Hepatocyte (in vitro differentiated cells): ENCODE data around the gene RSPH1.

Experiments used
- CTCF ChIP-seq: fragments of 200-600 bp; sonication (generic); IDR thresholded peaks from 2 replicates; pipeline ENCODE4 v1.5.1; 2016; ENCODE audit warnings: antibody characterized with exemption, mild to moderate bottlenecking; ENCODE audit not compliant: poor library complexity
- EZH2 ChIP-seq: fragments of 200-600 bp; sonication (generic); IDR thresholded peaks from 2 replicates; pipeline ENCODE4 v1.6.1; 2016; ENCODE audit warnings: antibody characterized with exemption, mild to moderate bottlenecking, borderline replicate concordance
- EZH2phosphoT487 ChIP-seq: fragments of 200-600 bp; sonication (generic); IDR thresholded peaks from one replicate; pipeline ENCODE4 v1.6.1; 2018; ENCODE audit warnings: antibody characterized with exemption, mild to moderate bottlenecking, low read depth, moderate library complexity; ENCODE audit not compliant: unreplicated experiment, severe bottlenecking

- TF ChIP-seq CTCF, result no peak
- TF ChIP-seq EZH2, result no peak
- no peak for TF ChIP-seq EZH2phosphoT487
These were observed 35.4 kb downstream of the RSPH1 start for GRCh38 chr21:42460391-42461184.
